GM12872 (cell line): ENCODE data around the gene SFTPD.

Experiments used
- TF ChIP-seq, protein P1 (sequence below): IDR thresholded peaks from 3 replicates; pipeline ENCODE4 v1.5.1; 2011; ENCODE audit warnings: low read depth, mild to moderate bottlenecking, low read length, moderate library complexity; ENCODE audit not compliant: insufficient read depth

SFTPD gene

DNA sequence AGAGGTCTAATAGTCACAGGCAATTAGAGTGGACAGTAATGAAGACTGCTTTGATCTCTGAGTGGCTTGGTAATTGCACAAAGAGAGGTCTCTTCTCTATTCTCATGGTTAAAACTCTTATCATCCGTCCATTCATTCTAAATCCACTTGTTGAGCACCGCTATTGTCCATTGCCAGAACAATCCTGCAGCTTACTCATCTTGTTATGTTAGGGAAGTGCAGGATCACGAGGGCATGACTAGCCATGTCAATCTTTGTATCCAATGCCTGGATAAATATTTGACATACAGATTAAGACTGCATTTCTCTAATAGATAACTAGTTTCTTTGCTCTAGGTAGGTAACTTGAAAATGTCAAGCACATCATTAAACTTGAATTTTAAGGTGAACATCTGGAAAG, 14.9 kb downstream of the SFTPD start:
- TF ChIP-seq, protein P1, sequence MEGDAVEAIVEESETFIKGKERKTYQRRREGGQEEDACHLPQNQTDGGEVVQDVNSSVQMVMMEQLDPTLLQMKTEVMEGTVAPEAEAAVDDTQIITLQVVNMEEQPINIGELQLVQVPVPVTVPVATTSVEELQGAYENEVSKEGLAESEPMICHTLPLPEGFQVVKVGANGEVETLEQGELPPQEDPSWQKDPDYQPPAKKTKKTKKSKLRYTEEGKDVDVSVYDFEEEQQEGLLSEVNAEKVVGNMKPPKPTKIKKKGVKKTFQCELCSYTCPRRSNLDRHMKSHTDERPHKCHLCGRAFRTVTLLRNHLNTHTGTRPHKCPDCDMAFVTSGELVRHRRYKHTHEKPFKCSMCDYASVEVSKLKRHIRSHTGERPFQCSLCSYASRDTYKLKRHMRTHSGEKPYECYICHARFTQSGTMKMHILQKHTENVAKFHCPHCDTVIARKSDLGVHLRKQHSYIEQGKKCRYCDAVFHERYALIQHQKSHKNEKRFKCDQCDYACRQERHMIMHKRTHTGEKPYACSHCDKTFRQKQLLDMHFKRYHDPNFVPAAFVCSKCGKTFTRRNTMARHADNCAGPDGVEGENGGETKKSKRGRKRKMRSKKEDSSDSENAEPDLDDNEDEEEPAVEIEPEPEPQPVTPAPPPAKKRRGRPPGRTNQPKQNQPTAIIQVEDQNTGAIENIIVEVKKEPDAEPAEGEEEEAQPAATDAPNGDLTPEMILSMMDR, result no peak

DNA sequence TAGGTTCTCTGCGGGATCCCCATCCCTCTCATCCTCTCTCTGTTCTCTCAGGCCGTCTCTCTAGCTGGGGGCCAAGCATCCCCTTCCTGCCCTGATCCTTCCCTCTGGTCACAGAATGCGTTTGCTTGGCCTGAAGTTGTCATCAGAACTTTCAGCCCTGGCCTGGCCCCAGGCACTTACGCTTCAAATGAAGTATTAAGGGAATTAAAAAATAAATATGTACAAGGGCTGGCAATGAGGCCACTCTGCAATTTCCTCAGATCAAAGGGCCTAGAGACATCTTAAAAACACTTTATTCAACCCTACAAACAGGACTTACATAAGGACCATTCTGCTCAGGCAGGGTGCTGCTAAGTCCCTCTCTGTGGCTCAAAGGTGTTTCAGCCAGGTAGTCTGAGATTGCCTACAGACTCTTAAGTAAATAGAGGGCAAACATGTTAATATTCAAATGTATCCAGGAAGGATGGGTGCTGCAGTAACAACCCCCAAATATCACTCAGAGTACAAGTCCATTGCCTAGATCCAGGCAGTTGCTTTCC, 16.0 kb downstream of the SFTPD start:
- TF ChIP-seq, protein P1, result no peak

DNA sequence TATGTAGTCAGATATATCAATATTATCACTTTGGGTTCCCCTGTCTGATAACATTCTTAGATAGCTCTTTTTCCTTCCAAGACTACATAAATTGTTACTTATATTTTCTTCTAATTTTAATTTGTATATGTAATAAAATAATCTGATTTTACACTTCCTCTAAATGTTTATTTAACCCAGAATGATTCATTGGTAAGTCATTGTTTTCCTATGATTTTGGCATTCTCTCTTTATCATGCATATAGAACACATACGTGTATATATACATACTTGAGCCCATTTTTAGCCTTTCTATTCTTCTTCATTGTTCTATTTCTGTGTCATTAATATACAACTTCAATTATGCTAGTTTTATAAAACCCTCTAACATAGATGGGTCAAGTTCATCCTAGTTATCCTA, 16.6 kb downstream of the SFTPD start:
- TF ChIP-seq, protein P1, result no peak

DNA sequence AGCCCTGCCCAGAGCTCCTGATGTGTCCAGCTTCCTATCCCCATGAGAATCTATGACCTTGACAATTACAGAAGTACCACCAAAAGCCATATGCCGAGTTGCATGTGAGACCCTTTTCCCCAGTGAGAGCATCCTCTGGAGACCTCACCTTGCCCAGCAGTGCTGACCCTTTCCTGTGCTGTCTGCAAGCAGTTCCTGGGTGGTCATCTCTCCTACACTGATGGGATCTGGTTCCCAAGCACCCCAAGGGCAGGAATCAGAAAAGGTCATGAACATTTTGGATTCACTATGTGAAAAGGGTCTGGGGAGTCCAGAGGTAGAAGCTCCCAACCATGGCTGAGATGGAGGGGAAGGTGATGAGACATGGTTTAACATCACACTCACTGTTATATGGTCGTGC, 18.2 kb downstream of the SFTPD start:
- TF ChIP-seq, protein P1, result no peak

DNA sequence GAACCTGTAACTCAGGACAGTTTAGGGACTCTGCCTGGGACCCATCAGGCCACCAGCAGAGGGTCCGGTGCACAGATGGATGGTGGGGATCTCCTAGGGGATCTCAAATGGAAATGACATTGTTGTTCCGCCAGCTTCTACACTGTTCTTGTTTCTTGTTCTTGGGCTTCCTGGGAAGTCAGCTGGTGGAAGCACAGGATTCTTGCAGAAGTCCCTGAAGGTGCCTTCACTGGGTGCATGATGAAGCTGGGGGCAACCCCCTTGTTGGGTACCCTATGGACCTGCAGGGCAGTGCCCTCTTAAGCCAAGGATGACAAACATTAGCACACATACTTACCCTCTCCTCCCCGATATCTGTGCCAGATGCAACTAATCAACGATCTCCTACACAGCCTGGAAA, 18.6 kb downstream of the SFTPD start:
- TF ChIP-seq, protein P1, result no peak

DNA sequence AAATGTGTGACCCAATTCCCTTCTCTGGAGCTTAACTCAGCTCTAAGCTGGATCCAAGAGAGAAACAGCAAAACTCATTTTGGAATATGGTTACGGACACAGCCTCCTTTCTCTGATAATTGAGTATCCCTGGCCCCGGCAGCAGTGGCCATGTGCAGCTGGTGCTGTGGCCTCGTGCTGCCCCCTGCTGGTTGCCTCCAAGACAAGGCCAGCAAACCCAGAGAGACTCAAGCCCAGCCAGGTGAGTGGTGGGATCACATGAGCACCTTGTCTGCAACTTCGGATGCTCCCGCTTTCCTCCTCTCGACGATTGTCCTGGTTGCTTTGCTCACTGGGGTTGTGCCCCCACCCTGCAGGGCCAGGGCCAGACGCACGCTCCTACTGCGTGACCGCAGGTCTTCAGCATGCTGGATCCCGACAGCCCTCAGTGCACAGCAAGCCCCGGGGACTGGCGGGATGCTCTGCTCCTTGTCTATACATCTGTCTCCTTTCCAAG, 19.4 kb downstream of the SFTPD start:
- TF ChIP-seq, protein P1, result peak; percentile 85

DNA sequence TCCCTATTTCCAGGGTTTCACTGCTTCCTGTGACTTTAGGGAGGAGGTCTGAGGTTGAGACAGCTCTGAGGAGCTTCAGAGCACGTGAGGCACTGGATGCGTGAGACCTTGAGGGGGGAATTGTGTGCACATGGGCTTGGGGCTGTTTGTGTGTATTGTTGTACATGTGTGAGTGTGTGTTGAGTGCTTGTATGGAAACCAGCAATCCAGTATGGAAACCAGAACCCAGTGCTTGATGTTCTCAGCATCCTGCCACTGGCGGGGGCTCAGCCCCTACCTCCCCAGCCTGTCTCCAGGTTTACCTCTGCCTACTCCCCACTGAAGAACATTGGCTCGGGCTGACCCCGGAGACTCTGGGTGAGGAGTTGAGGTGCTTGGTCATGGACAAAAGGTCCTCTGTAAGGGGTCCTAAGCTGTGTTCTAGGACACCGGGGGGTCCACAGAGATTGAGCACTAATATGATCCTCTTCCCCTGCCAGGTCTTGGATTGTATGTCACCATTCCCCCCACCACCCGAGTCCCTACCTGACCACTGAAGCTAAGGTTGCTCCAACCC, 20.8 kb downstream of the SFTPD start:
- TF ChIP-seq, protein P1, result no peak
